ENCODE measurements around the gene MAP2K5. TPM values are rescaled to one million over a fixed set of nuclear protein-coding genes. Genes with fewer than 3 reads are reported as not detected.

Gene MAP2K5
- total RNA-seq, 2 experiments from 2014 or later = 22.2 to 27.9 TPM

DNA sequence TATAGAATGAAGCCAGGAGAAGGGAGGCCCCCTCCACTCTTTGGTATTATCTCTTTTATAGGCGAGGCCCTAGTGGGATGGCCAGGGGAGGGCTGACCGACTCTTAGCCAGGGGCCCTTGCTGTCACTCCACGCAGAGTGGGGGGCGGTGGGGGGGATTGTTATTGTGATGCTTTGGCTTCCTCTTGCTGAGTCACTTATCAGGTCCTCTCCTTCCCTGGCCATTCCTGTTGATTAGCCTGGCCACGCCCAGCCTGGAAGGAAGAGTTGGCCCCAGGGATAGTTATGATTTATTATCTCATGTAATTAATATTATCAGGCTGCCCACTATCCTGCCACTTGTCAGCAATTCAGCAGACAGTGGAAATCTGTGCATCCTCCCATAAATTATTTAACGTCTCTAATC, 257.3 kb downstream of the MAP2K5 start:
- H3K36me3 ChIP-seq (ENCODE audit: insufficient read depth, low read length) = peaks cover 4% of the 10 kb centered on the region
- ChIA-PET CTCF (no interaction called here), POLR2A (no interaction called here)
- H3K9me3 ChIP-seq (ENCODE audit: control insufficient read depth in 1 of 2, insufficient read depth in 1 of 2, low read length in 2 of 2) = peaks cover 2 to 7% of the 10 kb centered on the region in 2 experiments
- DNase-seq (no peak), ATAC-seq (ENCODE audit: poor library complexity) (no peak)
- Mint-ChIP-seq H3K4me1 (ENCODE audit: low read depth) (no peaks in the 10 kb centered on the region), H3K27me3 (no peaks in the 10 kb centered on the region), H3K4me3 (no peak overlapping the region), H3K27ac (no peak overlapping the region), H3K36me3 (ENCODE audit: low read depth) (peaks cover 28% of the 10 kb centered on the region), H3K9me3 (peaks cover 5% of the 10 kb centered on the region)
- no peak overlapping the region for H3K27ac ChIP-seq (ENCODE audit: low read depth in 1 of 2, low read length in 2 of 2)
- TF ChIP-seq, protein P1, sequence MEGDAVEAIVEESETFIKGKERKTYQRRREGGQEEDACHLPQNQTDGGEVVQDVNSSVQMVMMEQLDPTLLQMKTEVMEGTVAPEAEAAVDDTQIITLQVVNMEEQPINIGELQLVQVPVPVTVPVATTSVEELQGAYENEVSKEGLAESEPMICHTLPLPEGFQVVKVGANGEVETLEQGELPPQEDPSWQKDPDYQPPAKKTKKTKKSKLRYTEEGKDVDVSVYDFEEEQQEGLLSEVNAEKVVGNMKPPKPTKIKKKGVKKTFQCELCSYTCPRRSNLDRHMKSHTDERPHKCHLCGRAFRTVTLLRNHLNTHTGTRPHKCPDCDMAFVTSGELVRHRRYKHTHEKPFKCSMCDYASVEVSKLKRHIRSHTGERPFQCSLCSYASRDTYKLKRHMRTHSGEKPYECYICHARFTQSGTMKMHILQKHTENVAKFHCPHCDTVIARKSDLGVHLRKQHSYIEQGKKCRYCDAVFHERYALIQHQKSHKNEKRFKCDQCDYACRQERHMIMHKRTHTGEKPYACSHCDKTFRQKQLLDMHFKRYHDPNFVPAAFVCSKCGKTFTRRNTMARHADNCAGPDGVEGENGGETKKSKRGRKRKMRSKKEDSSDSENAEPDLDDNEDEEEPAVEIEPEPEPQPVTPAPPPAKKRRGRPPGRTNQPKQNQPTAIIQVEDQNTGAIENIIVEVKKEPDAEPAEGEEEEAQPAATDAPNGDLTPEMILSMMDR (IDR thresholded peaks at IDR 0.05) = no peak
- H3K4me1 ChIP-seq (ENCODE audit: insufficient read depth, low read length) = no peaks in the 10 kb centered on the region
- no peak overlapping the region for H3K4me3 ChIP-seq (ENCODE audit: low read length)
- H3K27me3 ChIP-seq (ENCODE audit: control insufficient read depth in 1 of 2, insufficient read depth in 2 of 2, low read length in 2 of 2) = no peaks in the 10 kb centered on the region
- intact Hi-C loops (cut with DNase I, micrococcal nuclease) = no loop called here

DNA sequence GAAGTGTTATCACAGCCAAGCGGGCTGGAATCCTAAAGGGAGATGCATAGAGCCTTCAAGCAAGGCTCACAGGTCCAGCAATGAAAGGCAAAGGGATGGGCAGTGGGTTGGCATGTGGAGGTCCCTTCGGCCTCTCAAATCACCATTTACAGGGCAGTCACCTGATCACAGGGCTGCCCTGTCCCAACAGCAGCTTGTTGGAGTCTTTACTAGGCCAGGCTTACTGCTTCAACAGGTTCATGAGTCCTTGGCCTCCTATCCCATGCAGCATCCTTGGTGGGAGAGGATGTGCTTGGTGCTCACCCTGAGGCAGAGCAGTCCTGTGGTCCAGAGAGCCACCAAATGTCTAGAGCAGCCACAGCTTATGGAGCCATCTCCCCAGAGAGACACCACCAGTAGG, 258.6 kb downstream of the MAP2K5 start:
- Histone ChIP-seq H3K4me3 (ENCODE audit: low read length) (no peak overlapping the region), H3K9me3 (ENCODE audit: control insufficient read depth in 1 of 2, insufficient read depth in 1 of 2, low read length in 2 of 2) (no peaks in the 10 kb centered on the region), H3K27ac (ENCODE audit: low read depth in 1 of 2, low read length in 2 of 2) (no peak overlapping the region), H3K4me1 (ENCODE audit: insufficient read depth, low read length) (no peaks in the 10 kb centered on the region), H3K27me3 (ENCODE audit: control insufficient read depth in 1 of 2, insufficient read depth in 2 of 2, low read length in 2 of 2) (no peaks in the 10 kb centered on the region), H3K36me3 (ENCODE audit: insufficient read depth, low read length) (peaks cover 6% of the 10 kb centered on the region)
- intact Hi-C loops (cut with DNase I, micrococcal nuclease) = no loop called here
- Mint-ChIP-seq H3K27me3 (no peaks in the 10 kb centered on the region), H3K36me3 (ENCODE audit: low read depth) (peaks cover 19% of the 10 kb centered on the region), H3K4me1 (ENCODE audit: low read depth) (no peaks in the 10 kb centered on the region), H3K9me3 (no peaks in the 10 kb centered on the region), H3K4me3 (no peak overlapping the region), H3K27ac (no peak overlapping the region)
- no peak for DNase-seq
- CTCF ChIA-PET = no interaction called here
- TF ChIP-seq, protein P1 (IDR thresholded peaks at IDR 0.05) = no peak
- POLR2A ChIA-PET = no interaction called here
- ATAC-seq (ENCODE audit: poor library complexity) = no peak

DNA sequence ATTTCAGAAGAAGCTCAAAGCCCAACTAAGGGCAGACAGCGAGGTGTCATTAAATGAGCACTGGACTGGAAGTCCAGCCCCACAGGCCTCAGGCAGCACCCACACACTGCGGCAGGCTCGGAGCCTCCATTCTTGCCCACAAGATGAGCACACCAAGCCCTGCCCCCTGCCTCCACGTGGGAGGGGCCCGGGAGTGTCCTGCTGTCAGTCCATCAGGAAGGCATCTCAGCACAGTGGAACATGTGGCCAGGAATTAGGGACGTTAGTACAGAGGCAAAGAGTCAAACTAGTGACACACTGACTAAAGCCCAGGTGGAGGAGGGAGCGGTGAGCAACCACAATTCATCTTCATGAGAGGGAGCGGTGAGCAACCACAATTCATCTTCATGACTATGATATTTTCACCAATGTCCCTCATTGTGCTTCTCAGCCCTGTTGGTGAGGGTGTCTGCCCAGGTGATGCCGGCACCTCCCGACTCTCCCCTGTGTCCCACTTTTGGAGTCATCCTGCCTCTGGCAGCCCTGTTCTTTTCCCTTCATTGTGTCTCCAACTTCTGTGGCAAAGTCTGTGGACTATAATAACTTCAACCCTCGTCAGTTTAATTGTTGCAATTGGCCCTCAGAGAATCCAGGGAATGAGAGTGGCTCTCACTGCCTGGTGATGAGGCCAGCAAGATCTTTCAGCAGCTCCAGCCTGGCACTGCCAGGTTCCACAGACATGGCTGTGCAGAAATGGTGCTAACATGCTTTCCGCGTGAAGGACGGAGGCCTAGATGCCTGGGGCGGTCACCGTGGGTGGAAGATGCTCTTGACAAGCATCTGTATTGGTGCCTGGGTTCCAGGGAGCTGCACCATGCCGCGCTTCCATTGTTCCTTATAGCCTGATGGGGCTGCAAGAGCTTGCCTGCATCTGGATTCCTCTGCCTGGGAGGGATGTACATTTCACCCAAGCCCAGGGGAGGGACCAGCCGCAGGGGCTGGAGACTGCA, 259.7 kb downstream of the MAP2K5 start:
- Mint-ChIP-seq H3K36me3 (ENCODE audit: low read depth) (peaks cover 17% of the 10 kb centered on the region), H3K27ac (no peak overlapping the region), H3K9me3 (no peaks in the 10 kb centered on the region), H3K4me3 (no peak overlapping the region), H3K27me3 (no peaks in the 10 kb centered on the region), H3K4me1 (ENCODE audit: low read depth) (no peaks in the 10 kb centered on the region)
- DNase-seq (no peak), ATAC-seq (ENCODE audit: poor library complexity) (no peak)
- POLR2A ChIA-PET = no interaction called here
- Histone ChIP-seq H3K27me3 (ENCODE audit: control insufficient read depth in 1 of 2, insufficient read depth in 2 of 2, low read length in 2 of 2) (no peaks in the 10 kb centered on the region), H3K9me3 (ENCODE audit: control insufficient read depth in 1 of 2, insufficient read depth in 1 of 2, low read length in 2 of 2) (no peaks in the 10 kb centered on the region), H3K36me3 (ENCODE audit: insufficient read depth, low read length) (peaks cover 6% of the 10 kb centered on the region), H3K4me1 (ENCODE audit: insufficient read depth, low read length) (no peaks in the 10 kb centered on the region), H3K4me3 (ENCODE audit: low read length) (no peak overlapping the region), H3K27ac (ENCODE audit: low read depth in 1 of 2, low read length in 2 of 2) (no peak overlapping the region)
- TF ChIP-seq, protein P1 (IDR thresholded peaks at IDR 0.05) = no peak
- intact Hi-C loops (cut with DNase I, micrococcal nuclease) = no loop called here
- CTCF ChIA-PET = no interaction called here

Measured in CD4-positive, alpha-beta T cell (primary cell).